ENCODE measurements around the gene AZIN2. TPM values are rescaled to one million over a fixed set of nuclear protein-coding genes. Genes with fewer than 3 reads are reported as not detected.

The AZIN2 gene
- total RNA-seq, 1 experiment from 2014 or later, result 2.5 TPM

DNA sequence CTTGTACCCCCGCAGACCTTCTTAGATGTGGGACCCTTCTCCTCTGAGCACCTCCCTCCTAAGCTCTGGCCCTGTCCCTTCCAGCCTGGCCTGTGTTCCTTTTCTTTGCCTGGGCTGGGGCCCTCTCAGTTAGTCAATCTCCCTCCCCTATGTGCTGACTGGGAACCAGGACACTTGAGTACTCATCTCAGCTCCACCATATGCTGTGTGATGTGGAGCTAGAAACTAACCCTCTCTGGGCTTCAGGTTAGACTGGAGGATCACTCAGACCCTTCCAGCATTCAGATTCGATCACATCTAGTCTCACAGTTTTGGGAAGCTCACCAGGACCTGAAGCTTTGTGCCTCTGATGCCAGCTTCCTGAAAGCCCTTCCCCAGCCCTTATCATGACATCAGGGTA is 60.3 kb downstream of the AZIN2 start:
- Histone ChIP-seq H3K36me3 (replicated peaks; ENCODE audit: control insufficient read depth, insufficient read depth, low read length) (no peaks in the 10 kb centered on the region), H3K4me3 (ENCODE audit: insufficient read depth, low read depth, low read length) (no peak overlapping the region), H3K27me3 (ENCODE audit: control insufficient read depth, insufficient read depth, low read length) (no peaks in the 10 kb centered on the region)
- DNase-seq, result no peak

DNA sequence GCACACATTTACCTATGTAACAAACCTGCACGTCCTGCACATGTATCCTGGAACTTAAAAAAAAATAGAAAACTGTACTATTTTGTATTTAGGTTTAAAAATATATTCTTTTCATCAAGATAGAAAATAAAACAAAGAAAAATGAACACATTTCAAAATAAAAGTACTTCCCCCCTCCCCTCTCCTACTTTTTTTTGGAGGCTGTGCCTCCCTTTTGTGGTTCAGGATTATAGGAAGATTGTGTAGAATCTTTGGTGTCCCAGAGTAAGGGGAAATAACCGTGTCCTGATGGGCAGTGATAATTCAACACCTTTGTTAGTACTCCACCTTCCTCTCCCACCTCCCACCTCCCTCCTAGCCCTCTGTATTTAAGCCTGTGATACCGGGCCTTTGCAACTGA is 60.8 kb downstream of the AZIN2 start:
- peaks cover 1% of the 10 kb centered on the region for H3K36me3 ChIP-seq (replicated peaks; ENCODE audit: control insufficient read depth, insufficient read depth, low read length)
- no peaks in the 10 kb centered on the region for H3K27me3 ChIP-seq (ENCODE audit: control insufficient read depth, insufficient read depth, low read length)
- no peak overlapping the region for H3K4me3 ChIP-seq (ENCODE audit: insufficient read depth, low read depth, low read length)
- no peak for DNase-seq

DNA sequence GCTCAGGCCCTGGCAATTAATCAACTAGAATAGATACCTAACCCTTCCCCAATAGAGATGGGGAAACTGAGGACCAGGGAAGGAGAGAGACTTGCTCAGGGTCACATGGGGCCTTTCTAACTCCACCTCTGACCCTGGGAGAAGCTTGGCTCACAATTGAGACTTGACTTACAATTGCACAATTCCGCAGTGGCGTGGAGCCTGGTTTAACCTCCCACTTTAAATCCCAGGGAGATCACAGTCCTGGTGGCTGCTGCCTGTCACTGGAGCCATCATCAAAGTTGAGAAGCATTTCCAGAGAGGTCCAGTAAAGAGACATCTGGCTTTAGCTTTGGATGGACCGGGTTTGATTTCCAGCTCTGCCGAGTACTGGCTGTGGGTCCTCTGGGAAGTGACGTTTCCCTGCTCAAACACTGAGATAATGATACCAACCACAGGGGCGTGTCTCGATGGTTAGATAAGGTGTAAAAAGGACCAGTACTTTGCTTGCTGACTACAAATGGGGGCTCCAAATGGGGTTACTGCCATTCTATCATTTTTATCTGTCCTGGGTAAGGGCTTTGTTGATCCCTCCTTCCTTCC is 61.6 kb downstream of the AZIN2 start:
- no peak for DNase-seq
- Histone ChIP-seq H3K27me3 (ENCODE audit: control insufficient read depth, insufficient read depth, low read length) (no peaks in the 10 kb centered on the region), H3K4me3 (ENCODE audit: insufficient read depth, low read depth, low read length) (no peak overlapping the region), H3K36me3 (replicated peaks; ENCODE audit: control insufficient read depth, insufficient read depth, low read length) (peaks cover 2% of the 10 kb centered on the region)

DNA sequence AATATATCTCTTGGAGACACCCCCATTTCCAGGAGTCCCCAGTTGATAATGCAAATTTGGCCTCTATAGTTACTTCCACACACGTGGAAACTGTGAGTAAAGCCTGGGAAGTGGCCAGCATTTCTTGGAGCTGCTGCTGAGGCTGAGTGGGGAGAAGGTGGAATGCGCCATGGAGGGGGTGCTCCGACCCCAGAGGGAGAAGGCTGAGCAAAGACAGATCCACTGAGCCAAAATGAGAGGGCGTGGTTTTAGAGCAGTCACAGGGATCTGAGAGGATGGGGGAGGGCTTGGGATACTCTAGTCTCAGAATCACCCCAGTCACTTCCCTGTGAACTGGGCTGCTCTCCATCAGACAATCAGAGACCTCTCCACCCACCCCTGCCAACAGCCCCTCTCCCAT is 62.2 kb downstream of the AZIN2 start:
- Histone ChIP-seq H3K27me3 (ENCODE audit: control insufficient read depth, insufficient read depth, low read length) (no peaks in the 10 kb centered on the region), H3K4me3 (ENCODE audit: insufficient read depth, low read depth, low read length) (no peak overlapping the region), H3K36me3 (replicated peaks; ENCODE audit: control insufficient read depth, insufficient read depth, low read length) (peaks cover 2% of the 10 kb centered on the region)
- DNase-seq, result no peak

DNA sequence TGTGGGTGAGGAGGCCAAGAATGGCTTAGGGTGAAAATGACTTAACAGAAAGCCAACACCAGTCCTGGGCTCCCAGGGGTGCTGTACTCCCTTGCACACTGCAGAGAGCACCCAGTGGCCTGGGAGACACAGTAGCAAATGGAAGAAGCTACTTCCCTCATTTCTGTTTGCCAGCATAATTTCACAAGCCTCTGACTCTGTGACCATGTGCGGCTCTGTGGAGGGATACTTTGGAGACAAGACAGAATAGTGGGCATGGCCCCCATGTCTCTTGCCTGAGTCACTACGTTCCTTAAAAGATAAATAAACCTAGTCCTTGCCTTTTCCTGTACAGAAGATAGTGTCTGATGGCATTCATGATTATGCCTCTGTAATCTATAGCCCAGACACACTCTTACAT is 62.7 kb downstream of the AZIN2 start:
- no peak for DNase-seq
- no peak overlapping the region for H3K4me3 ChIP-seq (ENCODE audit: insufficient read depth, low read depth, low read length)

DNA sequence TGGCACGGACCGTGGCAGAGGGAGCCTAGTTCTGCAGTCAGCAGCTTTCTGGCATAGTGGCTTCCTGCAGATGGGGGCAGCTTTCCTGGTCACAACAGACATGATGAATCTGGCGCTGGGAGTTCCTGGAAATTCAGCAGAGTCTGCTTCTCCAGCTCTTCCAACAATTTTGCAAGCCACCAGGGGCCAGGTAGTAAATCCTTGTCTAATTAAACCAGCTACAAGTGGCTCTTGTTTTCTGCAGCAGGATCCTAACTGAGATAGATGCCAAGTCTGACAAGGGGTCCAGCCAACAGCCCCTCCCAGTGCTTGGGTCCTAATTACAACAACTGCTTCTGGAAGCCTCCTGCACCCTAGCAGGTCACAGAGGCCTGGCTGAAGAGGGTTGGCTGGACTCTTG is 65.0 kb downstream of the AZIN2 start:
- H3K4me3 ChIP-seq (ENCODE audit: insufficient read depth, low read depth, low read length), result no peak overlapping the region
- peaks cover 2% of the 10 kb centered on the region for H3K36me3 ChIP-seq (replicated peaks; ENCODE audit: control insufficient read depth, insufficient read depth, low read length)
- DNase-seq, result no peak
- H3K27me3 ChIP-seq (ENCODE audit: control insufficient read depth, insufficient read depth, low read length), result no peaks in the 10 kb centered on the region

More for the DNA sequence above, 62.7 kb downstream of the AZIN2 start:
- Histone ChIP-seq H3K27me3 (ENCODE audit: control insufficient read depth, insufficient read depth, low read length) (no peaks in the 10 kb centered on the region), H3K36me3 (replicated peaks; ENCODE audit: control insufficient read depth, insufficient read depth, low read length) (peaks cover 2% of the 10 kb centered on the region)

DNA sequence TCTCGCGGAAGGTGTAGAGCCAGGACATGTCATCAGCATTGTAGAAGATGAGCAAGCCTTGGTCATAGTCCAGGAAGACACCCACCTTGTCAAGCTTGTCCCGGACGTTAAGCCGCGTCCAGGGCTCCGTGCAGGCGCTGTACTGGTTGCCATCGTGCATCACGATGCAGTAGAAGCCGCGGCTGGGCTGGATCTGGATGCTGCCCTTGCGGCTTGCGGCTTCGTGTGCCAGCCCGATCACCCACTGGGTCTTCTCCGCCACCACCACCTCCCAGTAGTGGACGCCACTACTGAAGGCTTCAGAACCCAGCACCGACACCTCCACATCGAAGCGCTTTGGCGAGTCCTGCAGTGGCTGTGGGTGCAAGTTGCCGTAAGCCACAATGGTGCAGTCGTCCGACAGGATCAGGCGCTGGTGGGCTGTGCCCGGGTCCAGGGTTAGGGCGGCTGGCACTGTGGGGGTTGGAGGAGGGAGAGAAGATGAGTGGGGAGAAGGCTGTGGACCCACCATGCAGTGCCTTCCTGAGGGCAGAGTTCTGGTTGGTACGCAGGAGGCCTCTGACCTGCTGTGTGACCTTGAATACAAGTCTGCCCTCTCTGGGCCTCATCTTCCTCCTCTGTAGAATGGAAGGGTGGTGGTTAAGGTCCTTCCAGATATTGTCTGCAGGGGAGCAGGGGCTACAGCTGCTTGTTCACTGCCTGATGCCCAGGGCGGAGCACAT is 66.5 kb downstream of the AZIN2 start:
- DNase-seq, result no peak
- Histone ChIP-seq H3K4me3 (ENCODE audit: insufficient read depth, low read depth, low read length) (no peak overlapping the region), H3K27me3 (ENCODE audit: control insufficient read depth, insufficient read depth, low read length) (no peaks in the 10 kb centered on the region), H3K36me3 (replicated peaks; ENCODE audit: control insufficient read depth, insufficient read depth, low read length) (peaks cover 2% of the 10 kb centered on the region)

DNA sequence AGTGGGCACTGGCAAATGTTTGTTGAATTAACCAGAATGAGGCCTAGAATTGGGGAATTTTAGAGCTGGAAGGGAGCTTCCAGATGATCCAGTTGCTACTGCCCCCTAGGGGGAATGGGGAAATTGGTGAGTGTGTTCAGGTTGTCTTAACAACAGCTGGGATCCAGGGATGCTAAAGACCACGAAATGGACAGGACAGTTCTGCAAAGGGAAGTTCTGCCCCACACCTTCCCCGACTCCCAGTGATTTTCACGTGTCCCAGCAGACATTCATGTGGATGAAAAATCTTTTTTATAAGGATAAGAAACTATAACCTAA is 67.0 kb downstream of the AZIN2 start:
- Histone ChIP-seq H3K36me3 (replicated peaks; ENCODE audit: control insufficient read depth, insufficient read depth, low read length) (peaks cover 2% of the 10 kb centered on the region), H3K4me3 (ENCODE audit: insufficient read depth, low read depth, low read length) (no peak overlapping the region), H3K27me3 (ENCODE audit: control insufficient read depth, insufficient read depth, low read length) (no peaks in the 10 kb centered on the region)
- DNase-seq, result peak; percentile 88

DNA sequence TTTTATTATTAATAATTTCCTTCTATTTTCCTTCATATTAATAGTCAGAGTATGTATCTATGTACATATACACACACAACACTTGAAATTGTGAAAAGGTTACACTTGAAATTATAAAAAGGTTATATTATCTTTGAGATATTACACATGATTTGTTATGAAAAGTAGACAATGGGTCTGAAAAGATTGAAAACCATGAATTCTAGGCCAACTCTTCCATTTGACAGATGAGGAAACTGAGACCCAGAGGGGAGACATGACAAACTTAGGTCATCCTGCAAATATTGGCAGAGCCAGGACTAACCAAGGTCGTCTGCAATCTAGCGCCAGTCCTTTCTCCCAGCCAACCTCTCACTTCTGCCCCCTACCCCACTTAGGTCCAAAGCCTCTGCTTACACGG is 67.7 kb downstream of the AZIN2 start:
- no peaks in the 10 kb centered on the region for H3K27me3 ChIP-seq (ENCODE audit: control insufficient read depth, insufficient read depth, low read length)
- no peak for DNase-seq
- peaks cover 2% of the 10 kb centered on the region for H3K36me3 ChIP-seq (replicated peaks; ENCODE audit: control insufficient read depth, insufficient read depth, low read length)
- H3K4me3 ChIP-seq (ENCODE audit: insufficient read depth, low read depth, low read length), result no peak overlapping the region

DNA sequence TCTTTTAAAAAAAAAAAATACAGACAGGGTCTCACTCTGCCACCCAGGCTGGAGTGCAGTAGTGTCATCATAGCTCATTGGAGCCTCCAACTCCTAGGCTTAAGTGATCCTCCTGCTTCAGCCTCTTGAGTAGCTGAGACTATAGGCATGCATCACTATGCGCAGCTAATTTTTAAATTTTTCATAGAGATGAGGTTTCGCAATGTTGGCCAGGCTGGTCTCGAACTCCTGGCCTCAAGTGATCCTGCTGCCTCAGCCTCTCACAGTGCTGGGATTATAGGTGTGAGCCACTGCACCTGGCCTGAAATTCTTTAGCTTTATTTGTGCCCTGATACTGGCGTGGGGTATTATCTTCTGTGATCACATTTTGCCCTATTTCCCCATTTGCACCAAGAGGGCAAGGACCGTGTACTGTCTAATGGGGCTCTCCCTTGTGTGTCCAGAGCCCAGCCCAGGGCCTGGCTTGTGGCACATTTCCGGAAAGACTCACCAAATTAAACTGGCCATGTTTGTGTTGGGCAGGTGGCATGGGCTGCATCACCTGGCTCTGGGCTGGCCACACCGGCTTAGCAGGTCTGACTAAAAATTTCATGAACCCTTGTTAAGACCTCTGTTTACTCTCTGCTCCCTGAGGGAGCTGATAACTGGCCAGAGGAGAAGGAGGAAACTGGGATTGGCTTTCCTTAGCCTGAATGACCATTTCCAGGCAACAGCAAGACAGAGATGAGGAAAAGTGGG is 68.7 kb downstream of the AZIN2 start:
- peaks cover 2% of the 10 kb centered on the region for H3K36me3 ChIP-seq (replicated peaks; ENCODE audit: control insufficient read depth, insufficient read depth, low read length)
- H3K4me3 ChIP-seq (ENCODE audit: insufficient read depth, low read depth, low read length), result no peak overlapping the region

DNA sequence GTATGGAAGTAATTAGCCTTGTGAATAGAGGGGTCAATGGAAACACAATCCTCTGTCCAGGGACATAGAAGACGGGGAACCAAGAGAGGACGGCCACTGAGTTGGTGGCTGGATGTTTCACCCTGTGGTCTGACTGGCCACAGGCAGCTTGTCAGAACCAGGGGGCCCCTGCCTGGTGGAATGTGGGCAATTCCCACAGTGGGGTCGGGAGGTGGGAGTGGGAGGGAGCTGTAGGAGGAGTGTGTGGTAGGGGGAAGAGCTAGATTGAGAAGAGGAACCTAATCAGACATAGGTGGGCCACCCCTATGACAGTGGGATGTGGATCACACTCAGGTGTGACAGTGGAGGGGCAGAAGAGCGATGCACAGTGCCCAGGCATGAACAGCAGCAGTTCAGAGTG is 69.6 kb downstream of the AZIN2 start:
- DNase-seq, result no peak
- Histone ChIP-seq H3K27me3 (ENCODE audit: control insufficient read depth, insufficient read depth, low read length) (no peaks in the 10 kb centered on the region), H3K4me3 (ENCODE audit: insufficient read depth, low read depth, low read length) (no peak overlapping the region), H3K36me3 (replicated peaks; ENCODE audit: control insufficient read depth, insufficient read depth, low read length) (peaks cover 2% of the 10 kb centered on the region)

More for the DNA sequence above, 68.7 kb downstream of the AZIN2 start:
- no peak for DNase-seq
- H3K27me3 ChIP-seq (ENCODE audit: control insufficient read depth, insufficient read depth, low read length), result no peaks in the 10 kb centered on the region

DNA sequence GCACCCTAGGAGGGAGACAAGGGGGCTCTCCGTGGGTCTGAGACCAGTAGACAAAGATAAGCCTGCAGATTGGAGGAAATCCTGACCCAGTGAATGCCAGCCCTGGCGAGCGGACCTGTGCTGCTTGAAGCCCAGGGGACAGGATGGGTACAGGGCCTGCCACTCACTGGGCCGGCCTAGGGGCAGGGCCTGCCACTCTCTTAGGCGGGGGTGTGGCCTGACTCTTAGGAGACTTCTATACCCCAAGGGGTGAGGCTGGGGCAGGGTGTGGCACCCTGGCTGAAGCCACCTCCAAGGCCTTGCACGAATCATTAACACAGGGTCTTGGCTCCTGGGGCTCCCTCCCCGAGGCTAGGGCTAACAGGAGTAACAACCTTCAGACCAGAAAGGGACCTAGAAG is 70.2 kb downstream of the AZIN2 start:
- peaks cover 2% of the 10 kb centered on the region for H3K36me3 ChIP-seq (replicated peaks; ENCODE audit: control insufficient read depth, insufficient read depth, low read length)
- H3K27me3 ChIP-seq (ENCODE audit: control insufficient read depth, insufficient read depth, low read length), result no peaks in the 10 kb centered on the region
- no peak overlapping the region for H3K4me3 ChIP-seq (ENCODE audit: insufficient read depth, low read depth, low read length)
- DNase-seq, result peak; percentile 56

DNA sequence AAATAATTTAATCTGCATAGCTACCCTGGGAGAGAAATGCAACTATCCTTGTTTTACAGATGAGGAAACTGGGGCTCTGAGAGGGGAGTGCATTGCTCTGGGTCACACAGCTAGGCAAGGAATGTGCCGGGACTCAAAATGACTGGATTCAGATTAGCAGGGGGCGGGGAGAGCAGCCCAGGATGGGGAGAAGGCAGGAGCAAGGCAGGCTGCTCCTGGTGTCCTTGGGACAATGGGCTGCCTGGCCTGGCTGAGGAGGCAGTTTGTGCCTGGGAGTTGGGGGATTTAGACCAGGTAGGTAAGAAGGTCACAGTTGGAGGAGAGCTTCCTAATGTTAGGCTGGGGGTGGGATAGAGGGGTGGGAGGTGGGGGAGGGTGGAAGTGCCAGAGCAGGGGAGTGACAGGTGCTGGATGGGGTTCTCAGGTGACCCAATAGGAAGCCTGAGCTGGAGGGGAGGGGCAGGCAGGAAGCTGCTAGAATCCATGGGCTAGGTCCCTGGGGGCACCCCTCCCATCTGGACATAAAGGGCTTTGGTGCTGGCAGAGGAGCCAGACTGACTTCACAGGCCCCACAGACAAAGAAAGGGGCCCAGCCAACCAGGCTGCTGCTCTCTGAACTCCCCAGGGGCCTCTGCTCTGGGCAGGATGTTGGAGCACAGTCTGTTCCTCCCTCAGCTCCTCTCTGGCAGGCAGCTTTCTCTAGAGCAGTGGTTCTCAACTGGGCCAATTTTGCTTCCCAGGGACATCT is 71.9 kb downstream of the AZIN2 start:
- Histone ChIP-seq H3K36me3 (replicated peaks; ENCODE audit: control insufficient read depth, insufficient read depth, low read length) (no peaks in the 10 kb centered on the region; the same call in none of the 2 replicates), H3K27me3 (ENCODE audit: control insufficient read depth, insufficient read depth, low read length) (no peaks in the 10 kb centered on the region), H3K4me3 (ENCODE audit: insufficient read depth, low read depth, low read length) (no peak overlapping the region)
- peak; percentile 91 for DNase-seq

DNA sequence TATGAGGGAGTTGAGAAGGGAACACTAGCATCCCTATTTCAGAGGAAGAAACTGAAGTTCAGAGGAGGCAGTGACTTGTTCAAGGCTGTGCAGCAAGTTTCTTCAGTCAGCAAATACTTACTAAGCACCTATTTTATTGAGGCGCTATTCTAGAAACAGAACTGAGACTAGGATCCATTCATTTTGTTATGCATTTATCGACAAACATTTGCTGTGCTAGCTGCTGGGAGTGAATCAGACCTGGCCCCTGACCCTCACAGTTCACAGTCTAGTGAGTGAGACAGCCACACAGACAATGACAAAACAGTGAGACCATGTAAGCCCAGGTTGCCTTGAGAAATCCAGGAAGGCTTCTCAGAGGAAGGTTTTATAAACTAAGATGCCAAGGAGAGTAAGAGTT is 72.7 kb downstream of the AZIN2 start:
- Histone ChIP-seq H3K27me3 (ENCODE audit: control insufficient read depth, insufficient read depth, low read length) (no peaks in the 10 kb centered on the region), H3K4me3 (ENCODE audit: insufficient read depth, low read depth, low read length) (no peak overlapping the region), H3K36me3 (replicated peaks; ENCODE audit: control insufficient read depth, insufficient read depth, low read length) (peaks cover 2% of the 10 kb centered on the region)
- no peak for DNase-seq
